Stimulated activated CD4-positive, alpha-beta T cell treated with anti-CD3 and anti-CD28 coated beads, TNF-alpha, amount 100 ng/mL, for 4 hours (primary cell): ENCODE measurements around the gene ABCF1.

Experiments
- DNase-seq, 3 experiments: peaks; one replicate each; pipeline ENCODE4 v3.0.0-alpha.2; 2020; ENCODE audit warnings: low read depth in 3 of 3

ABCF1 gene

GRCh38 chr6:30601815-30602641 is 30.8 kb downstream of the ABCF1 start:
- no peak for DNase-seq

GRCh38 chr6:30603961-30604360 is 32.7 kb downstream of the ABCF1 start:
- DNase-seq = no peak

GRCh38 chr6:30610065-30610464 is 38.8 kb downstream of the ABCF1 start:
- DNase-seq = no peak

- DNase-seq = no peak
Observed at GRCh38 chr6:30611150-30611855, 40.1 kb downstream of the ABCF1 start.

- no peak for DNase-seq
Observed at GRCh38 chr6:30611856-30612194, 40.6 kb downstream of the ABCF1 start.

GRCh38 chr6:30612213-30612612 is 41.0 kb downstream of the ABCF1 start:
- no peak for DNase-seq

GRCh38 chr6:30612687-30613248 is 41.5 kb downstream of the ABCF1 start:
- no peak for DNase-seq

- DNase-seq = no peak
Observed at GRCh38 chr6:30613251-30614043, 42.2 kb downstream of the ABCF1 start.

- DNase-seq = no peak
Observed at GRCh38 chr6:30614044-30614842, 43.0 kb downstream of the ABCF1 start.

GRCh38 chr6:30614843-30615218 is 43.6 kb downstream of the ABCF1 start:
- peak in 2 of 3 experiments; percentile 67 to 81 for DNase-seq

- DNase-seq = no peak
Observed at GRCh38 chr6:30615219-30615957, 44.1 kb downstream of the ABCF1 start.

- no peak for DNase-seq
Observed at GRCh38 chr6:30615958-30616810, 44.9 kb downstream of the ABCF1 start.

GRCh38 chr6:30616811-30617564 is 45.7 kb downstream of the ABCF1 start, which contains the start of gene PPP1R10:
TSS of gene PPP1R10 (minus strand) at chr6:30617243. CDS start at chr6:30609944, 7,299 bp downstream.
- peak; percentile 85 to 98 (median 96) for DNase-seq

- peak; percentile 88 to 98 (median 93) for DNase-seq
Observed at GRCh38 chr6:30617565-30618269, 46.5 kb downstream of the ABCF1 start, which contains the start of gene MRPS18B. TSS of gene MRPS18B (plus strand) at chr6:30617840. CDS start at chr6:30617866, 26 bp downstream.

GRCh38 chr6:30618270-30618797 is 47.1 kb downstream of the ABCF1 start:
- DNase-seq = no peak

- DNase-seq = no peak
Observed at GRCh38 chr6:30619561-30619960, 48.3 kb downstream of the ABCF1 start.

GRCh38 chr6:30625511-30625910 is 54.3 kb downstream of the ABCF1 start:
- no peak for DNase-seq
